Fibroblast of skin of left biceps (primary cell): Measurements from ENCODE around the gene TMPRSS2.

Source experiments
- DNase-seq, 2 experiments: peaks; one replicate each; pipeline ENCODE4 v3.0.0-alpha.2; 2013; ENCODE audit warnings: low read depth in 2 of 2

The TMPRSS2 gene

GRCh38 chr21:41509733-41510132 is 1.8 kb upstream of the TMPRSS2 start:
- DNase-seq: no peak

- DNase-seq: no peak
These were observed 1.2 kb upstream of the TMPRSS2 start for GRCh38 chr21:41509145-41509496.

DNA sequence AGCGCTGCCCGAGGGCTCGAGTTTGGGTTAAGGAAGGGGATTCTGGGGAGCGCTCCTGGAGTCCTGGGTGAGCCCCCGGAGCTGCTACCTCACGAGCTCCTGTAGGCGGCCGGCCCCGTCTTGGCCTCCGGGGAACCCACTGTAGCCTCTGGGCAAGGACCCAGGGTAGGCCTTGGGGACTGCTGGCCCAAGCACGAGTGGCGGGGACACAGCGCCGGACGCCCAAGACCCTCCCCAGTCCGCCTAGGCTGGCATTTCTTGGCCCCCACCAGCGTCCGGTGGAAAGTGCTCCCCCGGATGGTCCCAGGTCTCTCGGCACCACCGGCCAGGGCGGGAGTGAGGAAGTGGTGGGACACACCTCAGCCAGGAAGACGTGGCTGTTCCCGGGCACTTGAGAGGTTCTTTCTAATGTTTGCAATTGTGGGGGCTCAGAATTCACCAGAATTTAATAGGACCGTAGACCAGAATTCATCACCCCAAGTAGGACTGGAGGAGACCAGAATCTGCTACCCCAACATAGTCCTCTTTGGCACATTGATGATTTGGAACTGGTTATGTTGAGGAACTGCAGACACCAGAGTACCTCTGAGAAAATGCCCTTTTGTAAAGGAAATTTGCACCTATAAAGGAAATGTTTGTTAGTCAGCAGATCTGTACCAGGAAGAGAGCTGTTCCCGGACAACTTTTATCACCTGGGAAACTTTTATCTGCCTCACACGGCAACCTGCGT is 622 bp upstream of the TMPRSS2 start:
- DNase-seq: no peak

- no peak for DNase-seq
These were observed 1.1 kb downstream of the TMPRSS2 start for GRCh38 chr21:41506611-41507520.

- no peak for DNase-seq
These were observed 1.9 kb downstream of the TMPRSS2 start for GRCh38 chr21:41506005-41506594.

DNA sequence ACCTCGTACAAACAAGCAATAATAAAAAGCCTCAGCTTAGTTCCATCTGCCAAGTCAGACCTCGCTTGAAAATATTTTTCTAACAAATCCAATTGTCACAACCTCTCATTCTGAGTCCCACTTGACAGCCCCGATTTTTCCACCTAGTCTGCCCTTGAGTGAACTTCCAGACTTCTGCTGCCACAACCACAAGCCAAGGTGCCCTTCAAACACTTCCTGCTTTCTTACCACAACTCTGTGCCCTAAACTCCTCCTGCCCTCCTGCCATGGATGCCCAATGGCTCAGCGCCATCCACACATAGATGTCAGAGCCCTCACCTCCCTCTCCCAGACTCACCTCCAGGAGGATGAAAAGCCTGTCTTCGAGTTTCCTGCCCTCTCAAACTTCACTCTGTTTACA is 3.9 kb downstream of the TMPRSS2 start:
- DNase-seq: no peak

- no peak for DNase-seq
These were observed 4.6 kb downstream of the TMPRSS2 start for GRCh38 chr21:41503331-41503730.

DNA sequence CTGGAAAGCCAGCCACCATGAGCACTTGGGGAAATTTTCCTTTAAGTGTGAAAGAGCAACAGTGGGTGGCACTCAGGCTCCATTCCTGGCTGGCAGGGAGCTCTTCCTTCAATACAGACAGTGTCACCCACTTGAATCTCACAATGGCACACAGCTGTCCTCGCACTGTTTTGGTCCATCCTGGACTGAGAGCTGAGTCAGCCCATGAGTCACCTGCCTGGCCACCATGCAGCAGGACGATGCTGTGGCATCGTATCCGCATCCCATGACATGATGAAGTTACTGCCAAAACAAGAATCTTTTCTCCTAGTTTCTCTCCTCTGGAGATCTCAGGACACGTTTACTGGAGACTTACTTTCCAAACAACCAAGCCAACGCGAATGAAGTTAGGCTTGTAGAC is 6.0 kb downstream of the TMPRSS2 start:
- DNase-seq: no peak

GRCh38 chr21:41500931-41501381 is 7.0 kb downstream of the TMPRSS2 start:
- no peak for DNase-seq

GRCh38 chr21:41500363-41500762 is 7.6 kb downstream of the TMPRSS2 start:
- no peak for DNase-seq

- no peak for DNase-seq
These were observed 8.0 kb downstream of the TMPRSS2 start for GRCh38 chr21:41499920-41500319.

DNA sequence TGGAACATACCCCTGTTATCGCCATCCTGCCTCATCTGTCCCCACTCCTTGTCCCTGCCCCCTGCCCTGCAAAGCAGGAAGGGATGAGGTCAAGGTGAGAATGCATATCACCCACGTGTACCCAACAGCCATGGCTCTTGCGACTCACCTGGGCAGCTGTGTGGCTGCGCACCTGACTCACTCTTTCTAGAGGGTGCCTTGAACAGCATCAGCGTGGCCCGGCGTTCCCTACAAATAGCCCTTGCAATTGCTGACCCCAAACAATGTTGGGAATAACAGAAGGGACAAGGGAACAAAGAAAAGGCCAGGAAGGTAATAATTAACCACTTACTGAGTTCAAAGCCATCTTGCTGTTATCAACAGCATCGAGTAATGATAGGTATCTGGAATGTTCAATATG is 10.2 kb downstream of the TMPRSS2 start:
- DNase-seq: no peak

DNA sequence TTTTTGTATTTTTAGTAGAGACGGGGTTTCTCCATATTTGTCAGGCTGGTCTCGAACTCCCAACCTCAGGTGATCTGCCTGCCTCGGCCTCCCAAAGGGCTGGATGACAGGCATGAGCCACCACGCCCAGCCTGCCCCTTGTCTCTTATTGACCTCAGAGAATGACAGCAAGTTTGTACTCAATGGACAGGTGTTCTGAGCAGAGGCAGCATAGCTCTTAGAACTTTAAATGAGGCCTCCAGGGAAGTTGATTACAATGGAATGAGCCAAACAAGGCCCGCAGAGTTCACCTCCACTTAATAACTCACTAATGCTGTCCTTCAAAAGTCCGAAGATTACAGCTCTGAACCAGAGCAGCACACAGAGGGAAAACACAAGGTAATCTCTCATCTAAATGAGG is 10.9 kb downstream of the TMPRSS2 start:
- DNase-seq: no peak

GRCh38 chr21:41494242-41494641 is 13.7 kb downstream of the TMPRSS2 start:
- DNase-seq: no peak

DNA sequence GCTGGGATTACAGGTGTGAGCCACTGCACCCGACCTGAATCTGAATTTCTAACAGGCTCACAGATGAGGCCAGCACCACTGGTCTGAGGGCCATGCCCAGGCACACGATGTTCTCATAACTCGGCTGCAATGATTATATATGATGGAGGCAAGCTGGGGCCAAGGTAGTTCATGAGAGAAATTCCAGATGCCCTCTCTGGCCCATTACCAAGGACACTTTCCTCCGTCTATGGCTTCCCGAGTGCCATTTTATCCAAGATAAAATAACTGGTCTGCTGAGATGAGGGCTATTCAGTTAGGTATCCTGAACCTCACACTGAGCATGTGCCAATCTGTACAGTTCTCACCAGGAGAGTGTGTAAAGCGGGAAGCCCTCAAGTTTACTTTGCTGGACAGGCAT is 16.5 kb downstream of the TMPRSS2 start:
- DNase-seq: no peak

DNA sequence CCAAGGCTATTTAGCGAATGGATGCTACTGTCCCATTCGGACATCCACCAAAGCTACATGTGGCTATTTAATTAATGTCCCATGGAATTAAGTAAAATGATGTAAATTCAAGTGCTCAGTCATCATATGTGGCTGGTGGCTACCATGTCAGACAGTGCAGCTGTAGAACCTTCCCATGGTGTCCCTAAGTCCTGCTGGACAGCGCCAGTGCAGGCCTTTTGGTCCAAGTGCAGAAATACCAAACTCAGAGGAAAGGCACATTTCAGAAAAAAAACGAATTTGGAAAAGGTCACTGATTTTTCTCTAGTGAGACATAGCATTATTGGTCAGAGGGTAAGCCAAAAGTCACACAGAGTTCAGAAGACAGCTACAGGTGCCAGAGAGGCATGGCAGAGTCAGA is 17.6 kb downstream of the TMPRSS2 start:
- DNase-seq: no peak

DNA sequence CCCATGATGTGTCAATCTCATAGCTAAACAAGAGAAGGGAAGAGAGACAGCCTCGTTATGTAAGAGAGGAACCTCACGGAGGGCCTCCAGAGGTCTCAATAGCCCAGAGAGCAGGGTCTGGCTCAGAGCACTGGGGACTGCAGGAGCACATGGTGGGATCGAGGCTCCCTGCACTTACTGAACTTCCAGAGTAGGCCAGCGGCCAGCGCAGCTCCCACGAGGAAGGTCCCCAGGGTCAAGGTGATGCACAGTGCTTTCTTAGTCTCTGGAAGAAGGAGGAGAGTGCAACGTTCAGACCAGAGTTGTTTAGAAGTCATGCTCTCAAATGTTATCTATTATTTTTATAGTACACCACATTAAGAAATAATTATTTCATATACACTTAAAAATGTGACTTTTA is 18.6 kb downstream of the TMPRSS2 start:
- DNase-seq: no peak

DNA sequence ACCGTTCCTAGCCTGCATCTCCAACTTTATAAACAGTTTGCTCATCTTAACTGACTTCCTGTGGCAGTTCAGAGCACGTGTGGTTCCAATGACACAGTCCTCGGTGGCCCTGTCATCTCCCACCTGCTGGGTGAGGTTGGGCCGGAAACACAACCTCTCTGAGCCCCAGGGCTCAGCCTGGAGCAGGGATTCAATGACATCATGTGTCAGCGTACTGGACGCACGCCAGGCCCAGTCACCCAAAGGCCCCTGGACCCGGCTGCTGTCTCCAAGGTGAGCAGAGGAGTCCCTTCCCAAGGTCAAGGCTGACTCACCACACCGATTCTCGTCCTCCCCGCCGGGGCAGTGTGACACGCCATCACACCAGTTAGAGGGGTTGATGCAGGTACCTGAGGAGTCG is 19.9 kb downstream of the TMPRSS2 start:
- DNase-seq: no peak

DNA sequence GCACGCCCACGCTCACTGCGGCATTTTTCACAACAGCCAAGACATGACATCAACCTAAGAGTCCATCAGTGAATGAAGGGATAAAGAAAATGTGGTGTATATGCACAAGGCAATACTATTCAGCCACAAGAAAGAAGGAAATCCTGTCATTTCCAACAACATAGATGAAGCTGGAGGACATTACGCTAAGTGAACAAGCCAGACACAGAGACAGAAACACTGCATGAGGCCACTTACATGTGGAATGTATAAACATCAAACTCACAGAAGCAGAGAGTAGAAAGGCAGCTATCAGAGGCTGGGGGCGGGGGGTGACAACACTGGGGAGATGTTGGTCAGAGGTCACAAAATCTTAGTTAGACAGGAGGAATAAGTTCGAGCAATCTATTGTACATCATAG is 20.9 kb downstream of the TMPRSS2 start:
- no peak for DNase-seq

- DNase-seq: no peak
These were observed 24.0 kb downstream of the TMPRSS2 start for GRCh38 chr21:41483973-41484372.

- no peak for DNase-seq
These were observed 24.5 kb downstream of the TMPRSS2 start for GRCh38 chr21:41483415-41483814.

DNA sequence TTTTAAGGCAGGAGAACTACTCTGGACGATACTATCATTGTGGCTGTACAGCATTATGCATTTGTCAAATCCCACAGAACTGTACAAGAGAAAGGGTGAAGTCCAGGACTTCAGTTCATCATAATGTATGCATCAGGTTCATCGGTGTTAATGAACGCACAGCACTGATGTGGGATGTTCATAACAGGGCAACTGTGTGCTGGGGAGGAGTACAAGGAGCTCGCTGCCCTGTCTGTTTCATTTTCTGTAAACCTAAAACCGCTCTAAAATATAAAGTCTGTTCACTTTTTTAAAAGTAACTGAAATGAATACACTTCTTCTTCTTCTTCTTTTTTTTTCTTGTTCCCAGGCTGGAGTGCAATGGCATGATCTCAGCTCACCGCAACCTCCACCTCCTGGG is 25.0 kb downstream of the TMPRSS2 start:
- DNase-seq: no peak

- peak in 1 of 2 experiments; percentile 37 for DNase-seq
These were observed 25.7 kb downstream of the TMPRSS2 start for GRCh38 chr21:41482301-41482700.
